ENCODE measurements around the gene GPR152.

Gene GPR152

GRCh38 chr11:67437082-67437808 lies 15.3 kb downstream of the GPR152 start, which contains the start of gene PTPRCAP:
PTPRCAP (minus strand) TSS chr11:67437682; CDS start chr11:67437619, 63 bp downstream.
- Histone ChIP-seq H3K9ac (no peak within 1 kb of the TSS), H2AFZ (no peak within 1 kb of the TSS), H3K9me3 (ENCODE audit: control insufficient read depth, low read length) (no peaks in the 10 kb centered on the region), H3K79me2 (no peaks in the 10 kb centered on the region), H3K4me3 (ENCODE audit: low read depth, low read length) (no peak within 1 kb of the TSS), H3K27ac (no peak within 1 kb of the TSS), H3K27me3 (ENCODE audit: control insufficient read depth, insufficient read depth, low read length) (no peaks in the 10 kb centered on the region), H3K36me3 (ENCODE audit: control insufficient read depth, insufficient read depth, low read length) (no peaks in the 10 kb centered on the region), H3K4me1 (no peaks in the 10 kb centered on the region), H3K4me2 (ENCODE audit: low read length) (no peak within 1 kb of the TSS)
- no peak for TF ChIP-seq CTCF (IDR thresholded peaks at IDR 0.05)

- no peak overlapping the region for H3K4me3 ChIP-seq (ENCODE audit: low read depth, low read length)
These were observed 16.0 kb downstream of the GPR152 start for GRCh38 chr11:67436459-67437081.

GRCh38 chr11:67435727-67436458 lies 16.6 kb downstream of the GPR152 start:
- H3K9me3 ChIP-seq (ENCODE audit: control insufficient read depth, low read length), result no peaks in the 10 kb centered on the region
- no peaks in the 10 kb centered on the region for H3K36me3 ChIP-seq (ENCODE audit: control insufficient read depth, insufficient read depth, low read length)
- H3K9ac ChIP-seq, result no peak overlapping the region
- TF ChIP-seq CTCF (IDR thresholded peaks at IDR 0.05), result no peak
- H3K79me2 ChIP-seq, result no peaks in the 10 kb centered on the region
- H3K27ac ChIP-seq, result no peak overlapping the region
- H3K27me3 ChIP-seq (ENCODE audit: control insufficient read depth, insufficient read depth, low read length), result no peaks in the 10 kb centered on the region
- no peak overlapping the region for H3K4me2 ChIP-seq (ENCODE audit: low read length)
- no peak overlapping the region for H3K4me3 ChIP-seq (ENCODE audit: low read depth, low read length)
- H2AFZ ChIP-seq, result no peak overlapping the region
- no peaks in the 10 kb centered on the region for H3K4me1 ChIP-seq

More at GRCh38 chr11:67436459-67437081, 16.0 kb downstream of the GPR152 start:
- Histone ChIP-seq H3K27ac (no peak overlapping the region), H2AFZ (no peak overlapping the region), H3K27me3 (ENCODE audit: control insufficient read depth, insufficient read depth, low read length) (no peaks in the 10 kb centered on the region), H3K4me1 (no peaks in the 10 kb centered on the region), H3K9ac (no peak overlapping the region), H3K79me2 (no peaks in the 10 kb centered on the region), H3K36me3 (ENCODE audit: control insufficient read depth, insufficient read depth, low read length) (no peaks in the 10 kb centered on the region), H3K4me2 (ENCODE audit: low read length) (no peak overlapping the region), H3K9me3 (ENCODE audit: control insufficient read depth, low read length) (no peaks in the 10 kb centered on the region)
- no peak for TF ChIP-seq CTCF (IDR thresholded peaks at IDR 0.05)

GRCh38 chr11:67435031-67435726 lies 17.4 kb downstream of the GPR152 start:
- Histone ChIP-seq H3K9ac (no peak overlapping the region), H3K36me3 (ENCODE audit: control insufficient read depth, insufficient read depth, low read length) (no peaks in the 10 kb centered on the region), H3K27me3 (ENCODE audit: control insufficient read depth, insufficient read depth, low read length) (no peaks in the 10 kb centered on the region), H2AFZ (no peak overlapping the region), H3K4me1 (no peaks in the 10 kb centered on the region), H3K9me3 (ENCODE audit: control insufficient read depth, low read length) (no peaks in the 10 kb centered on the region), H3K79me2 (peaks cover 2% of the 10 kb centered on the region), H3K4me2 (ENCODE audit: low read length) (no peak overlapping the region), H3K4me3 (ENCODE audit: low read depth, low read length) (no peak overlapping the region), H3K27ac (no peak overlapping the region)
- TF ChIP-seq CTCF (IDR thresholded peaks at IDR 0.05), result no peak
